ENCODE data around the gene NAB2.

DNA sequence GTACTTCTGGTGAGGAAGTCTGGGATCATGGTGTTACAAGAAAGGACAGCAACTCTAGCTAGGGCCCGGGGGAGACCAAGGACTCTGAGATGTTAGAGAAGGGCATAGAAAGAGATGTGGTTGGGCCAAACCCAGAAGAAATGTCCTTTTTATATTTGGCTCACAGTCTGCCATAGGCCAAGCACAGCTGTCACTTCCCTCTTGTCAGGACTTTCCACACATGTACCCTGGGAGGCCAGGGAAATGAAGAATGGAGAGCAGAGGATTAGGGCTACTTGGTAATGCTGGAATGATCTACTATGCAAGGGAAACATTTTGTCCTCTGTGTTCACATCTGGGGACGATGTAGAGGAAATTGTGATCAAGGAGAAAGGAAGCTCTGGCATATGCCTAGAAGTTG is 48.2 kb upstream of the NAB2 start:
- TF ChIP-seq, protein P1, sequence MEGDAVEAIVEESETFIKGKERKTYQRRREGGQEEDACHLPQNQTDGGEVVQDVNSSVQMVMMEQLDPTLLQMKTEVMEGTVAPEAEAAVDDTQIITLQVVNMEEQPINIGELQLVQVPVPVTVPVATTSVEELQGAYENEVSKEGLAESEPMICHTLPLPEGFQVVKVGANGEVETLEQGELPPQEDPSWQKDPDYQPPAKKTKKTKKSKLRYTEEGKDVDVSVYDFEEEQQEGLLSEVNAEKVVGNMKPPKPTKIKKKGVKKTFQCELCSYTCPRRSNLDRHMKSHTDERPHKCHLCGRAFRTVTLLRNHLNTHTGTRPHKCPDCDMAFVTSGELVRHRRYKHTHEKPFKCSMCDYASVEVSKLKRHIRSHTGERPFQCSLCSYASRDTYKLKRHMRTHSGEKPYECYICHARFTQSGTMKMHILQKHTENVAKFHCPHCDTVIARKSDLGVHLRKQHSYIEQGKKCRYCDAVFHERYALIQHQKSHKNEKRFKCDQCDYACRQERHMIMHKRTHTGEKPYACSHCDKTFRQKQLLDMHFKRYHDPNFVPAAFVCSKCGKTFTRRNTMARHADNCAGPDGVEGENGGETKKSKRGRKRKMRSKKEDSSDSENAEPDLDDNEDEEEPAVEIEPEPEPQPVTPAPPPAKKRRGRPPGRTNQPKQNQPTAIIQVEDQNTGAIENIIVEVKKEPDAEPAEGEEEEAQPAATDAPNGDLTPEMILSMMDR (IDR thresholded peaks at IDR 0.05; ENCODE audit: low read depth, low read length), result no peak
- TF ChIP-seq POLR2A (IDR thresholded peaks at IDR 0.05; ENCODE audit: extremely low read depth, insufficient read length), result no peak
